ENCODE results near the gene NCAM2.

The NCAM2 gene

DNA sequence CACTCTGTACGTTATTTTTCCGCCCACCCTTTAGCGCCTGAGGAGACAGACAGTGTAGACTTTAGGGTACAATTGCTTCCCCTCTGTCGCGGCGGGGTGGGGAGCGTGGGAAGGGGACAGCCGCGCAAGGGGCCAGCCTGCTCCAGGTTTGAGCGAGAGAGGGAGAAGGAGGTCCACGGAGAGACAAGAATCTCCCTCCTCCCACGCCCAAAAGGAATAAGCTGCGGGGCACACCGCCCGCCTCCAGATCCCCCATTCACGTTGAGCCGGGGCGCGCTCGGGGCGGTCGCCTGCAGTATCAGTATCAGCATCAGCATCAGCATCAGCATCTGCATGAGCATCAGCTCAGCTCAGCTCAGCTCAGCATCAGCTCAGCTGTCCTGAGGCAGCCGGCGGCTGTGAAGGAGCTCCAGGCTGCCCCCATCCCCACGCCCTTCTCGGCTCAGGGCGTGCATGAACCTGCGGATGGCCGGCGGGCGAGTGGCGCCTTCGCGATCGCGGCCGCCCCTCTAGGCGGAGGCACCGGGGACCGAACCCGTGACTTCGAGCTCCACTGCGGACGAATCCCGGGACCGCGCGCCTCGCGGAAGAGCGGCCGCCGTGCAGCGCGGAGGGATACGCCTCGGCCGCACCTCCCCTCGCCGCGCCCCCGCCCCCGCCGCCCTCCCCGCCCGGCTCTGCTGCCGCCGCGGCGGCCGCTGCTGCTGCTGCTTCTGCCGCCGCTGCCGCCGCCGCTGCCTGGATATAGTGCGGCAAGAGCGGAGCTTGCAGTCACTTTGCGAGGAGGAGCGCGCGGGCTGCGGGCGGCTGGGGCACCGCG is at the start of gene NCAM2:
Gene NCAM2 (plus strand): TSS at position 774 of the 820 bp plus-strand sequence.
- DNase-seq, result peak; percentile 65

DNA sequence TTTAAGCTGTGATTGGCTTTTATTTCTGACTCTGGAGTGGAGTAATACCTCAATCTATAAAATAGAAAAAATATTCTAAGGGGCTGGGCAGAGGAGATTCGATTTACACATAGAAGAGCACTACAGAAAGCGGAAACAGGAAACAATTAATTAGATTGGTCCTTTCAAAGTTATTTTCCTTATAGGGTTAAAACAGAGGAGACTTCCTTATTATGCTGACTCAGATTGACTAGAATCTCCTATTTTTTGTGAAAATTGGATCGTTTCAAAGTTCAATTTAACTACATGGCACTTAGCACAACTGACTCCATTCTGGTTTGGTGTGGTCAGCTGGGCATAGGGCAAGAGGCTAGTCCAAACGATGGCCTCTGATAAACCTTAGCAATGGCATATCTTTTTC is 48.3 kb upstream of the NCAM2 start:
- DNase-seq, result no peak

DNA sequence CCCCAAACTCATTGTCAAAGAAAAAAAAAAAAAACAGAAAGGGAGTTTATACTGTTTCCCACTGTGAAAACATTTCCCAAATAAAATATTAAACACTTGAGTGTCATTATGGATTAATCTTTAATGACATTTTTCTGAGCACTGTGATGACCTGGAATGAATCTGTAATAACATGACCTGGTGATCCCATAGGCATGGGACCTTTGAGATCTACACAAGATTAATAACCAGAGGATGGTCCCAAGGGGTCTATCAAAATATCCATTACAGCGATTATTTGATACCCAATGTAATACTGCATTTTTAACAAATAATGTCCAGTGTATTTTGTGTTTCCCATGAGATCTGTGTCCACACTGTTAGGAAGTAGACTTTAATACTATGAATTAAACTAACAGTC is 32.4 kb upstream of the NCAM2 start:
- no peak for DNase-seq

DNA sequence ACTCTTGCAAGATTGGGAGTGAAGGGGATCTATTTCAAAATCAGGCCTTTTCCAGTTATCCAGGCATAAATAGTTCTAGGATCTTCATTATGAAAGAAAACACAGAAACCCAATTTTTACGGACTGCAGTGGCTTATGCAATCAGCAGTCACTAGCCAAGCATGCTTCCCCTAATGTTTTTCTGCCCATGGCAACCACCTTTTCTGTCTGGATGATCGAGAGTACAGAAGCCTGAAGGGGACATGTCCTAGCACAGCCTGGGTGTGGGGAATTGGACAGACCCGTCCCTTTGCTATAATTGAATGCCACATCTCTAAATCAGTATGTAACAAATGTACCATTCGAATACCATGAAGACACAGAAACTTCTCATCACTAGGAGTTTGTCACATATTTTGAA is 29.8 kb upstream of the NCAM2 start:
- DNase-seq, result no peak

DNA sequence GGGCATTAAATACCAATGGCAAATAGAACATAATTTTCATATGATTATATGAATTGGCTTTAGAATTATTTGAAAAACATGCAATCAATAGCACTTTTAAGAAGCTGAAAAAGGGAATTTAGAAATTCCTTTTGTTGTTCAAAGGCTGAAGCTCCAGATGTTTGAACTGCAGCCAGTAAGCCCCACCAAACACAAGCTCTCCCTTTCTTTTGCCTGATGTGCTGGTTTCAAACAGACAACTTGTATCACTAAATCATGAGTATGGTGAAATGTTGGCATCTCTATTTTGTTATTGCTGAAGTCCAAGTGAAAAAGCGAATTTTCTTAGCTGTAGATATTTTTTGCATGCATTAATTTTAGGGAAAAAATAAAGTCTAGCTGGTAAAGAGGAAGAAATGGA is 27.5 kb upstream of the NCAM2 start:
- no peak for DNase-seq

DNA sequence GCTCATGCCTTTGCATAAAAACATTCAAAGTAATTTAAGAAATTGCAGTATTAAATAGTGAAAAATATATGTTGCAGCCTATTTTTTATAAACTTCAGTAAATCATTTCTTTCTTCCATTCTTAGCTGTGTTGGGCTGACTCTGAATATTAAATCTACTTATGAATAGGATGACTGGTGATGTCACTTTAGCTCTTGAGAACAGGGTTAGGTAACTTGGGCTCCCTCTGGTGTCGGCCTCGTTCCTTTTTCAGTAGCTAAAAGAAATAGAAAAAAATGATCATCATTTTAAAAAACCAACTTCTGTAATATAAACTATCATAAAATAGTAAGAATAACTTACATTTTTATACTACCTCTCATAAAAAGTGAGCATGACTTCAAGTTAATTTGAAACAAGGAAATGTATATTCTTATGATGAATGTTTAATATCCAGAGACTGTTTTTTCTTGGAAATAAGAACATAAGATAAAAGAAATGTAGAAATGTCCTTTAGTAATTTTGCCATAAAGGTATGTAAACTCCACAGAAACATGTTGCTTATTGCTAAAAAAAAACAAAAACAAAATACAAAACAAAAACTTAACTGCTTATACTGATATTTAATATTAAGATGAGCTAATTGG is 26.8 kb upstream of the NCAM2 start:
- DNase-seq, result peak; percentile 15

DNA sequence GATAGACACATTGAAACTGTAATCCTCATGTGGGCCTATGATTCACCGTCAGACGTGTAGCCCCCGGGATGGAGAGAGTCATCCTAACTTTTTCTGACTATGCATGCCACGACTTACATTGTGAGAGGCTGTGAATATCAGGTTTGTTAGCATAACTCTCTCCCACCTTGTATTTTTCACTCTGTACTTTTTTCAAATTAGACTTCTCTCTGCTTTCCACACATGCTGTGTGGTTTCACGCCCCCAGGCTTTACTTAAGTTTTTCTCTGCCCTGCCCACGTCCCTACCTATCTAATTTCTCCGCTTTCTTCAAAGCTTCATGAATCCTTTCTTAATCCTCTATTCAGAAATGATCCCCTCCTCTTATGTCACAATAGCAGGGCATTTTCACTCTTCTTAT is 3.4 kb upstream of the NCAM2 start:
- no peak for DNase-seq

DNA sequence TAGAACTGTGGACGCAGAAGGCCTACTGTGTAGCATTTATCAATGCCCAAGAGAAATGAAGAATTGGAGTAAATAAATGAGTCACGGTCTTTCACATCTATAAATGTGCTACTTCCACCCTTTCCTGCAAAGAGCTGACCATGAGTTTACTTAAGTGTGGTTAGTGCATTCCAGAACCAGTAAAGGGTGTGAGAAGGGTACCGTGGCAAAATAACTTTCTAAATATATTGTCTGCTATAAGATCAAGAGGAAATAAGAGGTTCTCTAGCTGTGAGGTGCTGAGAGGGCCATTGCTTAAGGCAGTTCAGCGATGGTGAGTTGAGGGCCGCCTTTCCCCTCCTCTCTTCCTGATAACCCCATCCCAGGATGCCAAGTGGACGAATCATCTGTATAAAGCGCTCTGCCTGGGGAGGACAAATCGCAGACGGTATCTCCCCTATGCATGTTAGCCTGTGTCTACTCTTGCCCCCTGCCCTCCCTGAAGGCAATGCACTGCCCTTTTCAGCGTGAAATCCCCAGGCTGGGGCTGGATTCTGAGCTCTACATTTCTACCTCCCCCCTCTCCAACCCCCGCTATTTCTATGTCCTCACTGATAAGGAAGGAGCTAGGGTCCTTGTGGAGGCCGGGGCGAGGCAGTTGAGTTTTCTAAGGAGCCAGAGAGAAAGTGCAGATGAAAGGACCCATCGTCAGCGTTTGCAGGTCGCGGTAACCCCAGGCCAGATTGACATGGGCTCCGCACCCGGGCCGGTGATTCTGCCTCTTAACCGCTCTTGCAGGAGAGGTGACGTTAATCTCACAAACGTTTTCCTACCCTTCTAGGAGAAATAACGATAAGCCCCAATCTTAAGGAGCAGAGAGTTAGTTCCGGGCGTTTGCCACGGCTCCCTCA is 1.5 kb upstream of the NCAM2 start:
- DNase-seq, result no peak

DNA sequence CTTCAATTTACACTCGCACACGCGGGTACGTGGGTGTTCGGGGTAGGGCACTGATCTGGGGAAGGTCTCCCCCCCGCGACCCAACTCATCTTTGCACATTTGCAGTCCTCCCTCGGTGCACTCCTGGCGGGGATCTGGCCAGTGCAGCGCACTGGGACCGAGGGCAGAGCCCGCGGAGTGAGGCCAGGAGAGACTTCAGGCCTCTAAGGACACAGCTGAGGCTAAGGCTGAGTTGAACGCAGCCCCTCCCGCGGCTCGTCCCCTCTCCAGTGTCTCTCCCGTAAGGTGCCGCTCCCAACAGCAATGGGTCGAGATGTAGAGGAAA is 936 bp upstream of the NCAM2 start:
- DNase-seq, result no peak

DNA sequence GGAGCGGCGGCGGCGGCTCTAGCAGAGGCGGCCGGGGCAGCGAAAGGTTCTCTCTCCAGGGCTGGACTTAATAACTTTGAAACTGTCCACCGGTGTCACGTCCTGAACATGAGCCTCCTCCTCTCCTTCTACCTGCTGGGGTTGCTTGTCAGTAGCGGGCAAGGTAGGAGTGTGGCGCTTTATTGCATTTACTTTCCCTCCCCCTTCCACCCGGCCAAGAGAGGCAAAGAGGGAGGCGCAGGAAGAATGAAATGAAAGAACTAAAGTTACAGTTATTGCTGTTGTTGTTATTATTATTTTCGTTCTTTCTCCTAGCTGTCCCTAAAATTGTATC is 214 bp downstream of the NCAM2 start:
- no peak for DNase-seq

DNA sequence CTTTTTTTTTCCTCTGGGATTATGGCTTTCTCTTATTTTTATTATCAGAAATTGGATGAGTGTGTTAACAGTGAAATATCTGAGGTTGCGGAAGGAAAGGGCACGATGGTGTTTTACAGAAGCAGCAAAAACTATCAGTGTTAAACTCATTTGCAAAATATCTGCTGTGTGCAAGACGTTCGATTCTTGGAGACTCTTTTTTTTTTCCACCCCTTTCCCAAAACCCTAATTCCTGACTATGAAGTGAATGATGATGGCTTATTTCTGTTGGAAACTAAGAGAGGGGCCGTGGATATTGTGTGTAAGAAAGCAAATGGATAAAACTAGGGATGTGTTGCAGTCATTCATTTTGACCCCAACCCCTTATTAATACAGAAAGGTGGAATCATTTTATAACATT is 677 bp downstream of the NCAM2 start:
- no peak for DNase-seq

DNA sequence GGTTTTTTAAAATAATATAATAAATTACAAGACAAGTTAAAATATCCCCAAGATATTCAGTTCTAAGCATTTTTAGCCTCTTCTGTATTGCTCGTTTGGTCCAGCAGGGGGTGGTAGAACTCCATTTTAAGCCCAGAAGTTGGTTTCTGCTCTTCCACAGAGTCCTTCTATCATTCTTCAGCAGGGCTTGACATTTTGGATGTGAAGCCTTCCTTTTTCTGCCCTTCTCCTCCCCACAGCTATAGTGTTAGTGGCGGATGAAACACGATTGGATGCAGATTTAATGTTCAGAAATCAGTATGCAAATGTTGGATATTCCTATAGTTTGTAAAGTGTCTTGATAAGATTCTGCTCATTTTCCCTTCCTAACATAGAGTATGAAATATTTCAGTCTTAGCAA is 1.4 kb downstream of the NCAM2 start:
- no peak for DNase-seq

DNA sequence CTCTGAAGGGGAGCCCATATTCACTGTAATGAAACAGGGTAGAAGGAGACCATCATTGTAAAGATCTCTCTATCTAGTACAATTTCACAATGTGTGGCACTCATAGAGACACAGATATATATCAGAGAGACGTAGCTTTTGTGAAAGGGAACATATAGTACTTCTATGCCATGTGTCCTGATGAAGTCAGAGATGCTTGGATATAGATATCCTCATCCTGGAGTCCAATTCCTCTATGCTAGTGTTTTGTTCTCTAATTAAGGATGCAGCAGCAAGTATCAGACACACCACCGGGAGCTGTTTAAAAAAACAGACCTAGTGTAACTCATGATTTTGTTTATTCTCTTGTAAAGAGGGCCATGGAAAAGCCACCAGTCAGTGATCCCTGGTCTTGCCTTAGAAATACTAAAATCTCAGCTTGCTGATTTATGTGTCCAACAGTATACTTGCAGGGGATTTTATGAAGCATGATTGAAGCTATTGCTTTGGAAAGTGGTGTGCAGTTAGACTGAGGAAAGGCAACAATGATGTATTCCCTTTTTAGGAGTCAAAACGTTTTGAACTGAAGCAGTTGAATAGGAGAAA is 2.5 kb downstream of the NCAM2 start:
- no peak for DNase-seq

DNA sequence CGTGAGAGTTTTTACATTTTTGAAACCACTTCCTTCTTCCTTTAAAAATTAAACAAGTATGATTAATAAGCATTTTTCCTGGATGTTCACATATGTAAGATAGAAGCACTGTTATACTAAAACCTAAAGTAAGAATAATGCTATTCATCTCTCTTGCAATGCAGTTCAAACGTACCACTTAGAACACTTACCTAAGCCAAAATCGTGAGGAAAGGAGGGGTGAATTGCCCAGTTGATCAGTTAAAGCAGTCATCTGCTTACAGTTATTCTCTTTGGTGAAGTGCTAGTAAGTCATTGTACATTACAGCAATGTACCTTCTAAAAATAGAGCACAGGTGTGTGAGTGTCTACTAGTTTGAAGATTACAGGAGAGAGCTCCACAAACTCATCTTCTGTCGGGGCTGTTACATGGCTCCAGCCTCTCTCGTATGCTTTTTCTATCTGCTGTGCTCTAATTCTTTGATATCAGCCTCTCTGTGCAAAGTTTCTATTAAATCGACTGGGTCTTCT is 3.4 kb downstream of the NCAM2 start:
- DNase-seq, result no peak

DNA sequence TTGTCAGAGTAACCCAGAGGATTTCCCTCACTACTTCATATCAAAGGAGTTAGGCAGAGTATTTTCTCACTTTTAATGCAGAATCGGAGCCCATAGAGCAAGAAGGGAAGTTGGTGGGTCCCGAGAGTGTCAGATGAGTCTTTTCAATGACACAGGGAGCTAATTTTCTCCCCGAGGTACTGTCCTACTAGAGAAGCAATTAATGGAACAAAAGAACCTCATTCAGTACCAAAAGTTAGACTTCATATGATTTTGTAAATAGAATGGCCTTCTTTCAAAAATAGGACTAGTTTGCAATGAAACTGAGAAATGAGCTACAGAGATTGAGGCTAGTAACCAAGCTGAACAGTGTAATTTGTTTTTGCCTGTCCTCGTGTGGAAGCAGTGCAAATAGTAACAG is 3.9 kb downstream of the NCAM2 start:
- no peak for DNase-seq

DNA sequence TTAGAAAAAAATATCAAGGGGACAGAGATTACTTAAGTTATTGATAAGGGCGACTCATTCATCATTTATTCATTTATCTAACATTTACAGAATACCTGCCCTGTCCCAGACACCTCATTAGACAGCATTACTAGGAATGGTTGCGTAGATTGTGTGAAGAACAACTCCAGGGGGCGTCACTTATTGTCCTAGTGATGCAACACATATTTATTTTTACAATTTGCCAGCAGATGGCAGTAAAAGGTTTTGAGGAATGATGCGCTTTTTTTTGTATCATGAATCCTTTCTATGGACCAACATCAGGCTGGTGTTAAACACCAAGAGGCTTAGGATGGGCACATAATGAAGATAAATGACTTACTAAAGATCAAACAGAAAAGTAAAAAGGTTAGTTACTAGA is 5.5 kb downstream of the NCAM2 start:
- no peak for DNase-seq

DNA sequence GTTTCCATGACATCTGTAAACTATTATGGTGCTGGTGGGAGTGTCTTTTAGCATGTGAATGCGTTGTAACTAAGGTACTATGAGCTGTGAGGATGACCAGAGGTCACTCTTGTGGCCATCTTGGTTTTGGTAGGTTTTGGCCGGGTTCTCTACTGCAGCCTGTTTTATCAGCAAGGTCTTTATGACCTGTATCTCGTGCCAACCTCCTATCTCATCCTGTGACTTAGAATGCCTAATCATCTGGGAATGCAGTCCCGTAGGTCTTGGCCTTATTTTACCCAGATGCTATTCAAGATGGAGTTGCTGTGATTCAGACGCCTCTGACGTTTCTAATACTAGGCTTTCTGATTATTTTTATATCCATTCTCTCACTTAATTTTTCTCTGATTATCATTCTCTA is 9.4 kb downstream of the NCAM2 start:
- DNase-seq, result no peak

DNA sequence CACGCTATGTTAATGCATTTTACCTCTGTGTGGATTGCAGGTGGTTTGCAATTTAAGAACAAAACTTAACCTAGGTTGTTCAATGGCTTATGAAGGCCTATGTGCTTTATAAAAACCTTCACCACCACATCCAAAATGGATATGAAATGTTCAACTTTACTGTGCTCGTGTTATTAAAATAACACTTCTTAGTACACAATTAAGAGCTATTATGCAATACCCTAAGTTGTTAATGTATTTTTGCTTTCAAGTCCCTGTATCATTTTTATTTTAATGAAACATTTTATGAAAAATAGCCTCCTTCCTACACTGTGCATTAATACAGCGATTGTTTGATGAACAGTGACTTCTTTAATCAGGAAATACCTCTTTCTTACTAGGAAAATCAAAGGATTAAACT is 12.0 kb downstream of the NCAM2 start:
- no peak for DNase-seq

DNA sequence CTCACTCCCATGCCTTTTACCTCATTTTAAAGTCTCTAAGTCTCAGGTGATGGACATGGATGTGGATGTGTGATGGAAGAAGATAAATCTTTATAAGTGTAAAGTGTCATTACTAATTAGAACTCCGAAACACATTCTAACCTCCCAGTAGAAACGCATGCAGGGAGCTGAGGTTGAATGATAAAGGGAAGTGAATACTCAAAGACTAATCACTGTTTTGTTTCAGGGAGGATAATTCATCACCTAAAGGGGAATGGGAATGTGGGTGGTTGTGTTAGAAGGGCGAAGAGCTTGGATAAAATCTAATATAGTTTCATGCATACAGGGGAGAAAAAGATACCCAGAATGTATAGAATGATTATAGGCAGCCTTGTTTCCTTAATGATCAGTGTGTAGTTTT is 12.5 kb downstream of the NCAM2 start:
- no peak for DNase-seq

DNA sequence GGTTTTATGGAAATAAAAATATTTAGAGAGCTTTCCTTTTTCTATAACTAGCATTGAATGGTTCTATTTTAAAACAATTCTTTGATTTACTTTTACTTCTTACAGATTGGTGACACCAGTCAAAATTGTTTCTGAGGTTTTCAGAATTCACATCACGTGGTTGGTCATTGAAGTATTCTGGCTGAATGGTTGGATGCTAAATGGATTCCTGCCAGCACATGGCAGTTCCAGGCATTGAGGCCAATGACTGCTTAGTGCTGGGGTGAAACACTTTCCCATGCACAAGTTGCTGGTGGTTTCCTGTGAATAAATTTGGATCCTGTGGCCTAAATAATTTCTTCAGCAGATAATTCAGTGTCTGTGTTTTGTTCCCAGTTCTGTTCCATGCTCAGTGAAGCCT is 20.6 kb downstream of the NCAM2 start:
- no peak for DNase-seq

DNA sequence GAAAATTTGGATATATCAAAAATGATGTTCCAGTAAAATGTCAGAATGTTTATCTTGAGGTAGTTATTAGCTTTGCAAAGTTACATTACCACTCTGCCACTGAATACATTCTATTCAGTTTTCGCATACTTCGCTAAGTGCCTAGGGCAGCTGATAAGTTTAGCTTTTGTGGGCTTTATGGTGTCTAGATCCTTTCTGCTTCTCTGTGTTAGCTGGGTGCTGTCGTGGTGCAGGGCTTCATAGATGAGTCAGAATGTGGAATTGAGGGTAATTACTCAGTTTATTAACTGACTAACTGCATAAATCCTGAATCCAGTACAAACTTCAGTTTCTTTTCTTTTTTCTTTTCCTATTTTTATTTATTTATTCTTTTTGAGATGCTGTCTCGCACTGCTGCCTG is 21.5 kb downstream of the NCAM2 start:
- no peak for DNase-seq

DNA sequence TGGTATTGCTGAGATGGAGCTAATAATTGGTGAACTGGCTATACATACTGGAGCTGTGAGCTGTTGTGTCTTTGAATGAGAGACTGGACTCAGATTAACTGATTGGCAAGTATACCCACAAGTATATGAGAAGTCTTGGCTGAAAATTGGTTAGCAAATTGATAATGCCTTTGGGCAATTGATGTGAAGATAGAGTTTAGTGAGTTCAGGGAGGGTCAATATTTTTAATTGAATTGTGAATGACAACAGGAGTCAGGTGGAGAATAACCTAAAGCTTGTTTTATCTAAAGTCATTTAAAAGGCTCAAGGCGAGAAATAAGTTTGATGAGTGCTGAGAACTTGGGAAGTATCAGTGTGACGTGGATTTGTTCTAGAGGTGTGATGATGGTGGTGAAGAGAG is 27.5 kb downstream of the NCAM2 start:
- no peak for DNase-seq

DNA sequence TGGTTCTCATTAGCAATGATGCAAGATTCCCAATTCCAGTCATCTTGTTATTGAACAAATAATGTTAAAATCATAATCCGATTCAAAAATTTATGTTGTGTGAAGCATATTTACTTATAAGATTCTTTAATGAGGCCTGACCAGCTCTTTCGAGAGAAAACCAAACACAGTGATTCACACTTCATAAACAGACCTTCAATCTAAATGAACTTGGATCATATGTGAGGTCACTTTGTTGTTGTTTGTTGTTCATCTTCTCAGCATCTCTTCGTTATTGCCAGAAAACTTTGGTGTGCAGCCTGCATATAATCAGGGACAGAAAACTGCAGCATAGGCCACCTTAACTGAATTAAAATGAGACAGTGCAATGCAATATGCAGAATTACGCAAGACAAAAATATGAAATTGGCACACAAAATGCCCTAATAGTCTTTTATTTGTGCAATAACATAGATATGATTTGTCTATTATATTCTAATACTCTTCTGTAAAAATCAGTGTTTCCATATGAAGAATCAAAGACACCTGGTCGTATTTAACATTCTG is 30.1 kb downstream of the NCAM2 start:
- no peak for DNase-seq
